Stimulated activated CD4-positive, alpha-beta T cell treated with anti-CD3 and anti-CD28 coated beads, Interleukin-4, amount 100 ng/mL, for 4 hours (primary cell): ENCODE measurements around the gene C11orf54.

Experiments
- DNase-seq, 2 experiments: peaks; one replicate each; pipeline ENCODE4 v3.0.0-alpha.2; 2020

The C11orf54 gene

GRCh38 chr11:93741094-93741881 is at the start of gene C11orf54, which contains the start of gene TAF1D:
Gene C11orf54 (plus strand): TSS chr11:93741672. CDS start chr11:93747394, 5,722 bp downstream.
Gene TAF1D (minus strand): TSS chr11:93741495. CDS start chr11:93739304, 2,191 bp downstream.
- DNase-seq = peak; percentile 90 to 96

- DNase-seq = no peak
Measured at GRCh38 chr11:93694109-93694508, 47.4 kb upstream of the C11orf54 start.

- DNase-seq = no peak
Measured at GRCh38 chr11:93694557-93694956, 46.9 kb upstream of the C11orf54 start.

GRCh38 chr11:93697611-93698010 is 43.9 kb upstream of the C11orf54 start:
- no peak for DNase-seq

GRCh38 chr11:93700830-93701229 is 40.6 kb upstream of the C11orf54 start:
- DNase-seq = no peak

- DNase-seq = no peak
Measured at GRCh38 chr11:93704237-93704636, 37.2 kb upstream of the C11orf54 start.

- no peak for DNase-seq
Measured at GRCh38 chr11:93710239-93710638, 31.2 kb upstream of the C11orf54 start.

GRCh38 chr11:93712678-93713077 is 28.8 kb upstream of the C11orf54 start:
- DNase-seq = no peak

GRCh38 chr11:93715797-93716396 is 25.6 kb upstream of the C11orf54 start:
- no peak for DNase-seq

- no peak for DNase-seq
Measured at GRCh38 chr11:93717501-93717900, 24.0 kb upstream of the C11orf54 start.

GRCh38 chr11:93718057-93718563 is 23.4 kb upstream of the C11orf54 start:
- no peak for DNase-seq

GRCh38 chr11:93719310-93719709 is 22.2 kb upstream of the C11orf54 start:
- no peak for DNase-seq

GRCh38 chr11:93720522-93720921 is 20.9 kb upstream of the C11orf54 start:
- DNase-seq = no peak

GRCh38 chr11:93724089-93724488 is 17.4 kb upstream of the C11orf54 start:
- no peak for DNase-seq

- no peak for DNase-seq
Measured at GRCh38 chr11:93727985-93728791, 13.3 kb upstream of the C11orf54 start.

GRCh38 chr11:93728792-93729128 is 12.7 kb upstream of the C11orf54 start:
- no peak for DNase-seq

GRCh38 chr11:93729129-93729616 is 12.3 kb upstream of the C11orf54 start:
- no peak for DNase-seq

GRCh38 chr11:93730108-93731107 is 11.1 kb upstream of the C11orf54 start:
- DNase-seq = no peak

- no peak for DNase-seq
Measured at GRCh38 chr11:93732237-93732892, 9.1 kb upstream of the C11orf54 start.

GRCh38 chr11:93733474-93733873 is 8.0 kb upstream of the C11orf54 start:
- no peak for DNase-seq
